ENCODE data around the gene MEF2A. TPM values are rescaled to one million over a fixed set of nuclear protein-coding genes. Genes with fewer than 3 reads are reported as not detected.

MEF2A gene
- total RNA-seq, 1 experiment from 2014 or later = 29.6 TPM

DNA sequence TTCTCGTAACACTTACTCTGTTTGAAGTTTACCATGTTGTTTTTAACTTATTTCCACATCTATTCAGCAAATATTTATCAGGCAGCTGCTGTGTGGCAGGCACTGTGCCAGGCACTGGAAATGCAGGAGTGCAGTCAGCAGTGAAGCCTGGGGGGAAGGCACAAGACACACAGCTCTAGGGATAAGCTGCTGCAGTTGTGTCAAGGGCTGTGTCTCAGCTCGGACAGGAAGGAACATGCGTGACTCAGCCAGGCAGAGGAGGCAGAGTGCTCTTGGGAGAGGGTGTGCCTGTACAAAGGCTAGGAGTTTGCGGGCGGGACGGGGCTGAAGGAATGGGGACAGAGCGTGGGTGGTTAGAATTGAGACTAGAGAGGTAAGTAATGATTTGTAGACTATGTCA, 142.8 kb downstream of the MEF2A start (continued):
- TF ChIP-seq, protein P1, sequence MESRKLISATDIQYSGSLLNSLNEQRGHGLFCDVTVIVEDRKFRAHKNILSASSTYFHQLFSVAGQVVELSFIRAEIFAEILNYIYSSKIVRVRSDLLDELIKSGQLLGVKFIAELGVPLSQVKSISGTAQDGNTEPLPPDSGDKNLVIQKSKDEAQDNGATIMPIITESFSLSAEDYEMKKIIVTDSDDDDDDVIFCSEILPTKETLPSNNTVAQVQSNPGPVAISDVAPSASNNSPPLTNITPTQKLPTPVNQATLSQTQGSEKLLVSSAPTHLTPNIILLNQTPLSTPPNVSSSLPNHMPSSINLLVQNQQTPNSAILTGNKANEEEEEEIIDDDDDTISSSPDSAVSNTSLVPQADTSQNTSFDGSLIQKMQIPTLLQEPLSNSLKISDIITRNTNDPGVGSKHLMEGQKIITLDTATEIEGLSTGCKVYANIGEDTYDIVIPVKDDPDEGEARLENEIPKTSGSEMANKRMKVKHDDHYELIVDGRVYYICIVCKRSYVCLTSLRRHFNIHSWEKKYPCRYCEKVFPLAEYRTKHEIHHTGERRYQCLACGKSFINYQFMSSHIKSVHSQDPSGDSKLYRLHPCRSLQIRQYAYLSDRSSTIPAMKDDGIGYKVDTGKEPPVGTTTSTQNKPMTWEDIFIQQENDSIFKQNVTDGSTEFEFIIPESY (IDR thresholded peaks at IDR 0.05; ENCODE audit: extremely low read depth, insufficient replicate concordance, low read length) = no peak

DNA sequence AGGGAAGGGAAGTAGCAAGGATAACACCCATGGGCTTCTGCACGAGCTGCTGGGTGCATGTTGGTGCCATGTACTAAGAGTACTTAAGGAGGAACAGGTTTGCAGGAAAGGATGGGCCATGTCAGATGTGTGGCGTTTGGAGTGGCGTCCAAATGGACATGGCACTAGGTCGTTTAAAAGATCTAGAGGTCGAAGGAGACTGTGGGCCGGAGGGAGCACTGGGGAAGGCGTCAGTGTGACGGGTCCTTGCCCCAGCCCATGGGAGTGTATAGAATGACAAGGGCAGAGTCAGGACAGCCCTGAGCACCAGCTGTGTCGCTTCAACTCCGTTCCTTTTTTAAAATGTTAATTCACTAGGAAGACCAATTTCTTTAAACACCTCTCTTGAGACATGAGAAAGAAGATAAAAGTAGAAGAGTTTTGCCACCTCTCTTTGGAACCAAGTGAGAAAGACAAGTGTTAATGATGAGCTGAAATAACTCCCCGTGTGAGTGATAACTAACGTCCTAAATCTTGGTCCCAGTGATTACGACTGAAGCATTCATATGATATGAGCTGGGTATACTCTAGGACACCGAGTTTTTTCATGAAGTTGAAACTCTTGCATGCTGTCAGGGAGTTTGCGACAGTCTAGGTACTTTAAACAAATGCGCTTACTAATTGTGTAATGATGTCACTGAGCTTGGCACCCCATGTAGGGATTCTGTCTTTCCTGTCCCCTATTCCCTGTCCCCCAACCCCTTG, 143.6 kb downstream of the MEF2A start:
- DNase-seq (ENCODE audit: low read depth, low spot score) = no peak
- Histone ChIP-seq H3K27ac (ENCODE audit: low read depth, low read length) (peak overlapping the region; percentile 12), H3K9me3 (ENCODE audit: control insufficient read depth in 1 of 2, insufficient read depth in 1 of 2, low read depth in 1 of 2, low read length in 2 of 2) (no peaks in the 10 kb centered on the region), H3K27me3 (ENCODE audit: insufficient read depth, low read length) (no peaks in the 10 kb centered on the region), H2AFZ (ENCODE audit: low read depth, low read length, poor library complexity, severe bottlenecking) (no peak overlapping the region), H3K4me3 (replicated peaks in 1 of 2; ENCODE audit: low read depth in 1 of 2, low read length in 2 of 2) (no peak overlapping the region), H4K20me1 (ENCODE audit: insufficient read depth) (no peaks in the 10 kb centered on the region), H3K9me2 (ENCODE audit: insufficient read depth) (no peaks in the 10 kb centered on the region), H3K36me3 (ENCODE audit: control insufficient read depth in 1 of 2, insufficient read depth in 2 of 2, low read length in 2 of 2) (peaks cover 0 to 10% of the 10 kb centered on the region in 2 experiments; a peak in 2 of 4 replicates), H3K79me2 (ENCODE audit: insufficient read depth, low read length) (no peaks in the 10 kb centered on the region; the same call in 1 of the 2 replicates), H3K9ac (ENCODE audit: low read length) (peak overlapping the region; percentile 33), H3K4me1 (ENCODE audit: control insufficient read depth in 1 of 2, insufficient read depth in 2 of 2, low read length in 2 of 2) (peaks cover 12 to 27% of the 10 kb centered on the region in 2 experiments), H3K4me2 (ENCODE audit: low read length) (peak overlapping the region; percentile 87)
- ATAC-seq = no peak
- BruUV-seq (replicated peaks) = no TSS peak
- ChIA-PET CTCF (interaction anchor here (1.0 kb wide), 1 partner anchor 437 kb away, joined by 6 read pairs; no protein-coding TSS in a partner anchor), POLR2A (interaction anchor here (1.2 to 1.4 kb wide), 2 partner anchors 24 kb away, joined by 3 to 6 read pairs; partner anchors contain the start of gene LYSMD4), RAD21 (ENCODE audit: low non-redundant PET in 1 of 2, low total read pairs in 2 of 2, uncharacterized antibody in 2 of 2, unreplicated experiment in 2 of 2) (no interaction called here)
- intact Hi-C loops (cut with micrococcal nuclease) = no loop called here
- no peak for TF ChIP-seq YY1 (IDR thresholded peaks at IDR 0.05; ENCODE audit: extremely low read depth, insufficient replicate concordance, low read depth, low read length)
- TF ChIP-seq, protein P2, sequence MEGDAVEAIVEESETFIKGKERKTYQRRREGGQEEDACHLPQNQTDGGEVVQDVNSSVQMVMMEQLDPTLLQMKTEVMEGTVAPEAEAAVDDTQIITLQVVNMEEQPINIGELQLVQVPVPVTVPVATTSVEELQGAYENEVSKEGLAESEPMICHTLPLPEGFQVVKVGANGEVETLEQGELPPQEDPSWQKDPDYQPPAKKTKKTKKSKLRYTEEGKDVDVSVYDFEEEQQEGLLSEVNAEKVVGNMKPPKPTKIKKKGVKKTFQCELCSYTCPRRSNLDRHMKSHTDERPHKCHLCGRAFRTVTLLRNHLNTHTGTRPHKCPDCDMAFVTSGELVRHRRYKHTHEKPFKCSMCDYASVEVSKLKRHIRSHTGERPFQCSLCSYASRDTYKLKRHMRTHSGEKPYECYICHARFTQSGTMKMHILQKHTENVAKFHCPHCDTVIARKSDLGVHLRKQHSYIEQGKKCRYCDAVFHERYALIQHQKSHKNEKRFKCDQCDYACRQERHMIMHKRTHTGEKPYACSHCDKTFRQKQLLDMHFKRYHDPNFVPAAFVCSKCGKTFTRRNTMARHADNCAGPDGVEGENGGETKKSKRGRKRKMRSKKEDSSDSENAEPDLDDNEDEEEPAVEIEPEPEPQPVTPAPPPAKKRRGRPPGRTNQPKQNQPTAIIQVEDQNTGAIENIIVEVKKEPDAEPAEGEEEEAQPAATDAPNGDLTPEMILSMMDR (IDR thresholded peaks at IDR 0.05 in 2 of 3, conservative IDR thresholded peaks at IDR 0.05 in 1 of 3; ENCODE audit: borderline replicate concordance in 1 of 3, insufficient read depth in 1 of 3, low read depth in 2 of 3, low read length in 2 of 3) = no peak
